ENCODE data around the gene CLTB.

DNA sequence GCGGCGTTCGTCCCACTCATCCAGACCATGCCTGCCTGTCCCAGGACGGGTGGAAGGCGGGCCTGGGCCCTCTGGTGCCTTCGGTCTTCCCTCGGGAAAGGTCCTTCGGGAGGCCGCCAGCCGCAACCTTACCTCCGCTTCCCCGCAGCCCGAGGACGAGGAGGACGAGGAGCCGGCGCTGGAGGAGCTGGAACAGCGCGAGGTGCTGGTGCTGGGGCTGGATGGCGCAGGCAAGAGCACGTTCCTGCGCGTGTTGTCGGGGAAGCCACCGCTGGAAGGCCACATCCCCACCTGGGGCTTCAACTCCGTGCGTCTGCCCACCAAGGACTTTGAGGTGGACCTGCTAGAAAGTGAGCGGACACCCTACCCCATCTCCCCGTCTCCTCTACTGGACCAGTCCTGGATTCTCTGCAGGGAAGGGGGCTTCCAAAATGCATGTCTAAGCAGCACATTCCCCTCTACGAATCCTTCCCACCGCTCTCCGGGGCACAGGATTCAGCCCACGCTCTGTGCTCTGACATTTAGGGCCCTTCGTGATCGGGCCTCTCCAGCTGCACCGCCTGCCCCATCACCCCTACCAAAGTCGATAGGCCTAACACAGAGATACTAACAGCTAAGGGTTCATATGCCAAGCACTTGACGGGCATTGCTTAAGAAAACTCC, 50.0 kb downstream of the CLTB start:
- TF ChIP-seq EP300 (IDR thresholded peaks at IDR 0.05; ENCODE audit: borderline replicate concordance) (no peak), CEBPB (IDR thresholded peaks at IDR 0.05) (no peak), RAD21 (IDR thresholded peaks at IDR 0.05; ENCODE audit: low read depth) (no peak)
- TF ChIP-seq, protein P1, sequence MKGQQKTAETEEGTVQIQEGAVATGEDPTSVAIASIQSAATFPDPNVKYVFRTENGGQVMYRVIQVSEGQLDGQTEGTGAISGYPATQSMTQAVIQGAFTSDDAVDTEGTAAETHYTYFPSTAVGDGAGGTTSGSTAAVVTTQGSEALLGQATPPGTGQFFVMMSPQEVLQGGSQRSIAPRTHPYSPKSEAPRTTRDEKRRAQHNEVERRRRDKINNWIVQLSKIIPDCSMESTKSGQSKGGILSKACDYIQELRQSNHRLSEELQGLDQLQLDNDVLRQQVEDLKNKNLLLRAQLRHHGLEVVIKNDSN (IDR thresholded peaks at IDR 0.05): no peak
